Karpas-422 (cell line): ENCODE measurements around the gene REEP5. TPM values are rescaled to one million over a fixed set of nuclear protein-coding genes. Genes with fewer than 3 reads are reported as not detected.
"Not testable (repeated sequence)": the region's sequence is repeated elsewhere in the genome, so short reads cannot be mapped to it uniquely, and the experiment has no call there.

ENCODE experiments used
- DNase-seq: peaks from one replicate; pipeline ENCODE4 v3.0.0-alpha.2; 2015
- H2AFZ ChIP-seq: fragments of 200-600 bp; sonication (generic); 2 replicates; pipeline ENCODE4 v1.6.1; 2014; ENCODE audit warnings: antibody characterized with exemption, low read length, mixed read lengths
- H3K27ac ChIP-seq: fragments of 200-600 bp; sonication (generic); 2 replicates; pipeline ENCODE4 v1.5.1; 2014; ENCODE audit warnings: mild to moderate bottlenecking, low read length, moderate library complexity
- H3K27me3 ChIP-seq: fragments of 200-600 bp; sonication (generic); 2 replicates; pipeline ENCODE4 v1.6.1; 2014; ENCODE audit warnings: low read length, mixed read lengths
- H3K36me3 ChIP-seq: fragments of 200-600 bp; sonication (generic); 2 replicates; pipeline ENCODE4 v1.6.1; 2014; ENCODE audit warnings: low read length, mixed read lengths; ENCODE audit not compliant: insufficient read depth
- H3K4me1 ChIP-seq: fragments of 200-600 bp; sonication (generic); 2 replicates; pipeline ENCODE4 v1.6.1; 2014; ENCODE audit warnings: mild to moderate bottlenecking, low read length, mixed read lengths
- H3K4me2 ChIP-seq: fragments of 200-600 bp; sonication (generic); 2 replicates; pipeline ENCODE4 v1.6.1; 2014; ENCODE audit warnings: low read length, low read depth, mild to moderate bottlenecking; ENCODE audit not compliant: poor library complexity, severe bottlenecking
- H3K4me3 ChIP-seq: fragments of 200-600 bp; sonication (generic); 2 replicates; pipeline ENCODE4 v1.5.1; 2014; ENCODE audit warnings: mild to moderate bottlenecking, antibody characterized with exemption, low read length, mixed read lengths
- H3K79me2 ChIP-seq: fragments of 200-600 bp; sonication (generic); 2 replicates; pipeline ENCODE4 v1.6.1; 2014; ENCODE audit warnings: mild to moderate bottlenecking, low read length, mixed read lengths
- H3K9ac ChIP-seq: fragments of 200-600 bp; sonication (generic); 2 replicates; pipeline ENCODE4 v1.6.0; 2014; ENCODE audit warnings: low read length
- H3K9me2 ChIP-seq: fragments of 200-600 bp; sonication (generic), shearing (Covaris generic); replicated peaks from 2 replicates; pipeline ENCODE4 v1.6.0; 2014; ENCODE audit warnings: mild to moderate bottlenecking, low read length, moderate library complexity; ENCODE audit not compliant: insufficient read depth
- H3K9me3 ChIP-seq: fragments of 300-700, 200-600 bp; sonication (generic); 2 replicates; pipeline ENCODE4 v1.6.1; 2014; ENCODE audit warnings: low read length, mixed read lengths
- H4K20me1 ChIP-seq: fragments of 200-600 bp; sonication (generic); 2 replicates; pipeline ENCODE4 v1.6.1; 2014; ENCODE audit warnings: mild to moderate bottlenecking, antibody characterized with exemption, low read length, low read depth; ENCODE audit not compliant: insufficient read depth
- total RNA-seq: library from RNA; depleted of rRNA; stranded (reverse); fragments of >200 nt; shearing (Covaris generic); gene quantifications from 2 replicates; pipeline ENCODE4 v1.2.3, GENCODE V29; 2014; ENCODE audit warnings: low replicate concordance

REEP5 gene
- total RNA-seq, 1 experiment from 2014 or later = 197 TPM

DNA sequence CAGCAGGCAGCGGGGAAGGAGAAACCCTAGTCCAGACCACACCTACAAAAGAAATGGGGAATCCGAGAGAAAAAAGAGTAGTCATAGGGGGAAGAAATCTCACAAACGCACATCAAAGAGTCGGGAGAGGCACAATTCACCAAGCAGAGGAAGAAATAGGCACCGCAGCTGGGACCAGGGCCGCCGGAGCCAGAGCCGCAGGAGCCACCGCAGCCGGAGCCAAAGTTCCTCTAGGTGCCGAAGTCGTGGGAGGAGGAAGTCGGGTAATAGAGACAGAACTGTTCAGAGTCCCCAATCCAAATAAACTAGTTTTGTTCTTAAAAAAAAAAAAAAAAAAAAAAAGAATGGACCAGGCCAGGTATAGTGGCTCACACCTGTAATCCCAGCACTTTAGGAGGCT is 29.3 kb downstream of the REEP5 start:
- no peak for DNase-seq
- H3K79me2 ChIP-seq = peaks cover 82% of the 10 kb centered on the region
- no peaks in the 10 kb centered on the region for H3K9me3 ChIP-seq
- H3K36me3 ChIP-seq = peaks cover 21% of the 10 kb centered on the region
- no peaks in the 10 kb centered on the region for H3K9me2 ChIP-seq
- H3K27ac ChIP-seq = no peak overlapping the region
- no peaks in the 10 kb centered on the region for H3K27me3 ChIP-seq
- H3K9ac ChIP-seq = no peak overlapping the region
- 0 out of 2 replicates have a peak, but pooled peaks cover 3% of the 10 kb centered on the region for H4K20me1 ChIP-seq
- peaks cover 23% of the 10 kb centered on the region for H3K4me1 ChIP-seq
- H3K4me3 ChIP-seq = no peak overlapping the region
- H3K4me2 ChIP-seq = no peak overlapping the region
- no peak overlapping the region for H2AFZ ChIP-seq

DNA sequence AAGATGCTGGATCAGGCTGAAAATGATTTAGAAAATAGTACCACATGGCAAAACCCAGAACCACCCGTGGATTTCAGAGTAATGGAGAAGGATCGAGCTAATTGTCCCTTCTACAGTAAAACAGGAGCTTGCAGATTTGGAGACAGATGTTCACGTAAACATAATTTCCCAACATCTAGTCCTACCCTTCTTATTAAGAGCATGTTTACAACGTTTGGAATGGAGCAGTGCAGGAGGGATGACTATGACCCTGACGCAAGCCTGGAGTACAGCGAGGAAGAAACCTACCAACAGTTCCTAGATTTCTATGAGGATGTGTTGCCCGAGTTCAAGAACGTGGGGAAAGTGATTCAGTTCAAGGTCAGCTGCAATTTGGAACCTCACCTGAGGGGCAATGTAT is 30.0 kb downstream of the REEP5 start:
- not testable (repeated sequence) for H4K20me1 ChIP-seq, DNase-seq, H3K9me2 ChIP-seq, H3K9ac ChIP-seq, H3K27ac ChIP-seq, H3K4me2 ChIP-seq, H3K27me3 ChIP-seq, H3K9me3 ChIP-seq, H2AFZ ChIP-seq, H3K4me3 ChIP-seq
- peaks cover 28% of the 10 kb centered on the region for H3K36me3 ChIP-seq
- peaks cover 80% of the 10 kb centered on the region for H3K79me2 ChIP-seq
- H3K4me1 ChIP-seq = peaks cover 20% of the 10 kb centered on the region

DNA sequence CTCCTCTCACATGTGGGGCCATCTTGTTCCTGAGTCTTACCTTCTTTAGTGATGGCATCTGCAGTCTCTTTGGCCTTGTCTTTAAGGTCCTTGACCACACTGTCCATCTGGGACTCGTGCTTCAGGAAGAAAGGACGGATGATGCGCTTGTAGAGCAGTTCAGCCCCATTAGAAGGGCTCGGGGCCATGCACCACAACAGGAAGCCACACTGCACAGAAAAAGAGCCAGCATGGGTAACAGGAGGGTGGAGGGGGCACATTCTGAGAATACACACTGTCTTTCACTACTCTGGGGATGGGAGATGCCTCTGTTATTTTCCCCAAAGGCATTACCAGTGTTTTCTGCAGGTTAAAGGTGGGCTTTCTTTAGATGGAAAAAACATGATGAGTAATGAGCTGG is 35.1 kb downstream of the REEP5 start:
- Histone ChIP-seq H3K4me1 (no peaks in the 10 kb centered on the region), H4K20me1 (no peaks in the 10 kb centered on the region), H3K36me3 (peaks cover 33% of the 10 kb centered on the region), H3K4me3 (no peak overlapping the region), H3K79me2 (peaks cover 55% of the 10 kb centered on the region), H3K9me2 (no peaks in the 10 kb centered on the region), H3K27me3 (no peaks in the 10 kb centered on the region), H3K9ac (no peak overlapping the region), H2AFZ (no peak overlapping the region), H3K9me3 (no peaks in the 10 kb centered on the region), H3K27ac (no peak overlapping the region), H3K4me2 (no peak overlapping the region)
- DNase-seq = no peak

DNA sequence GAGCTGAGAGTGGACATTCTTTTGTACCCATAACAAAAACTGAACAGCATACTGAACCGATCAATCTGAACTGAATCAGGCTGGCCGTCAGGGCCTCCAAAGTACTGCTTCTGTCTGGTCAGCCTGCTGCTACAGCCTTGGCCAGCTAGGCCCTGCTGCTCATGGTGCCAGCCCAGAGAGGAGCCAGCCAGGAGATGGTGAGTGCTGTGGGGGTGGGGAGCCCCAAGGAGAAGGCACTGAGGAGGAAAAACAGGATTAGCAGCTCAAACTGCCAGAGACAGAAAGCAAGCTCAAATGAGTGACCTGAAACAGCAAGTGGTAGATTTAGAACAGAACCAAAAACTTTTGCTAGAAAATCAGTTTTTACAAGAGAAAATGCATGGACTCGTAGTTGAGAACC is 37.0 kb downstream of the REEP5 start:
- Histone ChIP-seq H3K79me2 (peaks cover 43% of the 10 kb centered on the region), H4K20me1 (no peaks in the 10 kb centered on the region)

DNA sequence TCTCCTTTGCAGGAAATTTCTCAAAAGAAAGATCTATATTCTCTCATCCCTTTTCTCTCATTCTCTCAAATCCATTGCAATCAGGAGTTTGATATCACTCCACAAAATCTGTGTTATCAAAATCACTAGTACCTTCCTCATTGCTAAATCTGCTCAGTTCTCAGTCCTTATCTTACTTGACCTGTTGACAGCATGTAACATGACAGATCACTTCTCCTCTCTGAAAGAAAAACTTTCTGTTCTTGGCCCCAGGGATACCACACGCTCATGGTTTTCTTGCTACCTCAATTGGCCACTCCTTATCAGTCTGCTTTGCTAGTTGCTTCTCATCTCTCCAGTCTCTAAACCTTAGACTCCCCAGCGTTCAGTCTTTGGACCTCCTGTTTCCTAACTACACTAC is 38.8 kb downstream of the REEP5 start:
- DNase-seq = no peak
- no peak overlapping the region for H3K9ac ChIP-seq
- no peaks in the 10 kb centered on the region for H3K4me1 ChIP-seq
- H3K9me2 ChIP-seq = no peaks in the 10 kb centered on the region
- no peak overlapping the region for H3K27ac ChIP-seq
- no peaks in the 10 kb centered on the region for H3K27me3 ChIP-seq
- H3K4me2 ChIP-seq = no peak overlapping the region
- H3K4me3 ChIP-seq = no peak overlapping the region
- H3K9me3 ChIP-seq = no peaks in the 10 kb centered on the region
- peaks cover 35% of the 10 kb centered on the region for H3K36me3 ChIP-seq
- peaks cover 36% of the 10 kb centered on the region for H3K79me2 ChIP-seq
- no peaks in the 10 kb centered on the region for H4K20me1 ChIP-seq
- no peak overlapping the region for H2AFZ ChIP-seq

More for the DNA sequence above, 37.0 kb downstream of the REEP5 start:
- no peak for DNase-seq
- H3K4me1 ChIP-seq = no peaks in the 10 kb centered on the region
- no peaks in the 10 kb centered on the region for H3K9me3 ChIP-seq
- H3K9ac ChIP-seq = no peak overlapping the region
- H3K4me2 ChIP-seq = no peak overlapping the region
- H3K9me2 ChIP-seq = no peaks in the 10 kb centered on the region
- H3K27me3 ChIP-seq = no peaks in the 10 kb centered on the region
- H3K36me3 ChIP-seq = peaks cover 33% of the 10 kb centered on the region
- H2AFZ ChIP-seq = no peak overlapping the region
- no peak overlapping the region for H3K4me3 ChIP-seq
- H3K27ac ChIP-seq = no peak overlapping the region

DNA sequence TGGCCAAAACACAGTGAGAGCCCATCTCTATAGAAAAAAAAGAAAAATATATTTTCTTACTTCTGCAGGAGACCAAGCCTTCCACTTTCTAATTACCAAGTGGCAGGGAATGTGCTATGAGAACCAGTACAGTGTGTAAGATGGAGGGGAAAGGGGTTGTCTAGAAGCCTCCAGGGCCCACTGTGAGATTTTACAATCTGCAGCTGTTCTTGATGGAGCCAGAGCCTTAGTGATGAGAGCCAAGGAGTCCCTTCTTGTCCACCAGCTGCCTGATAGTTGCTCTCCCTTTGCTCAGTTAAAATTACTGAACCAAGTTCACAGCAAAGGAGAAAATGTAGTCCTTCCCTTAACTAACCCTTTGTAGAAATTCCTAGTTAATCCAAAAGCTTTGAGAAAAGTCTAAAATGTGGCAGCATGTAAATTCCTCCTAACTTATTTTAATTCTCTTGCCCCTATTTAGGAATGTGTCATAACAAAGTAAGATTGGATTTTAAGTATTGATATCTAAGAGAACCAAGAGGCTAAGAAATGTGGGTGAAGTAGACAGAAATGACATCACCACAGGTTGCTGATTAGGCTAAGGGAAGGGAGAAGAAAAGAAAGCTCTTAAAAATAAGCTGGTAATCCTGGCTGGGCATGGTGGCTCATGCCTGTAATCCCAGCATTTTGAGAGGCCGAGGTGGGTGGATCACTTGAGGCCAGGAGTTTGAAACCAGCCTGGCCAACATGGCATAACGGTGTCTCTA is 41.6 kb downstream of the REEP5 start:
- no peaks in the 10 kb centered on the region for H3K9me2 ChIP-seq
- H3K9me3 ChIP-seq = no peaks in the 10 kb centered on the region
- H3K4me3 ChIP-seq = no peak overlapping the region
- no peaks in the 10 kb centered on the region for H3K4me1 ChIP-seq
- H3K27ac ChIP-seq = no peak overlapping the region
- peaks cover 35% of the 10 kb centered on the region for H3K36me3 ChIP-seq
- no peak overlapping the region for H3K9ac ChIP-seq
- no peak overlapping the region for H2AFZ ChIP-seq
- peaks cover 28% of the 10 kb centered on the region for H3K79me2 ChIP-seq
- no peak overlapping the region for H3K4me2 ChIP-seq
- DNase-seq = no peak
- H3K27me3 ChIP-seq = no peaks in the 10 kb centered on the region
- no peaks in the 10 kb centered on the region for H4K20me1 ChIP-seq

DNA sequence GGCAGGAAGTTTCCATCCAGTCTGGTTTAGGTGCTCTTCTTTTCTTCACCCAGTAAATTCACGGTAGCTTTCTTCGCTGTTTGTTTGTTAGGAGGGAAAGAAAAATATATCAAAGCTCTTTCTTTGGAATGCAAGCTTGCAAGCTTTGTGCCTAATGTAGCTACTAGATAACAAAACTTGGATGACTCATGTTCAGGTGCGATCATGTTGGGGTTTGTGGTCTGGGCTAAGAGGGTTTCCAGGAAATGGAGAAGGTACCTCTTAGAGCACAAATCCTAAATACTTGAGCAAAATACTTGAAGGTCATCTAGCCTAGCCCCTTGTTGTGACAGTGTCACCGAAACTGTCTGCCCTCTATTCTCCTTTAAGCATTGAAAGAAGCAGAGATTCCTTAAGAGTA is 43.3 kb downstream of the REEP5 start:
- H3K27me3 ChIP-seq = no peaks in the 10 kb centered on the region
- no peaks in the 10 kb centered on the region for H3K9me2 ChIP-seq
- H3K9ac ChIP-seq = no peak overlapping the region
- DNase-seq = no peak
- no peak overlapping the region for H3K4me2 ChIP-seq
- no peak overlapping the region for H3K27ac ChIP-seq
- no peak overlapping the region for H2AFZ ChIP-seq
- no peaks in the 10 kb centered on the region for H4K20me1 ChIP-seq
- no peaks in the 10 kb centered on the region for H3K9me3 ChIP-seq
- peaks cover 24% of the 10 kb centered on the region for H3K79me2 ChIP-seq
- no peak overlapping the region for H3K4me3 ChIP-seq
- no peaks in the 10 kb centered on the region for H3K4me1 ChIP-seq
- H3K36me3 ChIP-seq = peaks cover 30% of the 10 kb centered on the region; the same call in 1 of the 2 replicates

DNA sequence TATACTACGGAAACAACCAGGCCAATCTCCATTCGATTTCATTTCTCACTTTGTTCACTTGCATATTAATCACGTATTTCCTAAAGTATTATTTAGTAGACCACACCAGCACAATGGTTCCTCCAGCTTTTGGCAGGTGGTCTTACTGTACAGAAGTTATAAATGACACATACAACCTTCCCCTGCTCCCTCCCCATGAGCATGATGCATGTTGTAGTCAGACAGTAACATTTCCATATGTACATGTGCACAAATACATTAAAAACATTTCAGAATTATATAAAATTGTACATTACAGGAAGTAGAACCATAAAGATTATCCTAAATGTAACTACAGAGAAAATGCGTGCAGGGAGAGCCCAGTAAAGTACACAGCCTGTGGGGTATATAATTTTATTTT is 43.9 kb downstream of the REEP5 start:
- no peaks in the 10 kb centered on the region for H3K9me3 ChIP-seq
- H3K27me3 ChIP-seq = no peaks in the 10 kb centered on the region
- no peak for DNase-seq
- peaks cover 21% of the 10 kb centered on the region for H3K79me2 ChIP-seq
- no peaks in the 10 kb centered on the region for H3K4me1 ChIP-seq
- H4K20me1 ChIP-seq = no peaks in the 10 kb centered on the region
- no peak overlapping the region for H2AFZ ChIP-seq
- no peak overlapping the region for H3K4me3 ChIP-seq
- H3K9me2 ChIP-seq = no peaks in the 10 kb centered on the region
- H3K4me2 ChIP-seq = no peak overlapping the region
- peaks cover 33% of the 10 kb centered on the region; the same call in 1 of the 2 replicates for H3K36me3 ChIP-seq
- no peak overlapping the region for H3K9ac ChIP-seq
- H3K27ac ChIP-seq = no peak overlapping the region
